ENCODE data around the gene TESK2. TPM values are rescaled to one million over a fixed set of nuclear protein-coding genes. Genes with fewer than 3 reads are reported as not detected.

Gene TESK2
- total and polyA plus RNA-seq, 12 donors, result 0.77 to 2.6 (median 1.3) TPM

- intact Hi-C loops (cut with DNase I), result no loop called here
- 81 to 88% methylated on average over 4 of the region's 4 CpGs for WGBS, 2 donors
Measured at GRCh38 chr1:45407629-45408287, 83.2 kb downstream of the TESK2 start.

GRCh38 chr1:45405636-45406035 lies 85.3 kb downstream of the TESK2 start:
- TF ChIP-seq CTCF (IDR thresholded peaks at IDR 0.05), result no peak
- Histone ChIP-seq H3K27me3 (no peaks in the 10 kb centered on the region), H3K36me3 (no peaks in the 10 kb centered on the region), H3K4me1 (no peaks in the 10 kb centered on the region), H3K4me3 (no peak overlapping the region), H3K27ac (no peak overlapping the region), H3K9me3 (no peaks in the 10 kb centered on the region)
- 91 to 100% methylated on average over 2 of the region's 2 CpGs for WGBS, 2 donors
- intact Hi-C loops (cut with DNase I), result no loop called here
- no peak for ATAC-seq
- no peak for DNase-seq

More at GRCh38 chr1:45407629-45408287, 83.2 kb downstream of the TESK2 start:
- H3K9me3 ChIP-seq, result no peaks in the 10 kb centered on the region
- H3K4me3 ChIP-seq, result no peak overlapping the region
- no peak for TF ChIP-seq CTCF (IDR thresholded peaks at IDR 0.05)
- no peaks in the 10 kb centered on the region for H3K4me1 ChIP-seq
- no peak for ATAC-seq
- H3K27ac ChIP-seq, result no peak overlapping the region
- H3K27me3 ChIP-seq, result no peaks in the 10 kb centered on the region
- no peaks in the 10 kb centered on the region for H3K36me3 ChIP-seq
- no peak for DNase-seq

GRCh38 chr1:45403718-45404117 lies 87.2 kb downstream of the TESK2 start:
- Histone ChIP-seq H3K27me3 (no peaks in the 10 kb centered on the region), H3K36me3 (no peaks in the 10 kb centered on the region), H3K4me1 (no peaks in the 10 kb centered on the region), H3K9me3 (no peaks in the 10 kb centered on the region), H3K27ac (no peak overlapping the region), H3K4me3 (no peak overlapping the region)
- intact Hi-C loops (cut with DNase I), result no loop called here
- ATAC-seq (no peak), DNase-seq (no peak)
- 84 to 90% methylated on average over 1 of the region's 1 CpG for WGBS, 2 donors
- no peak for TF ChIP-seq CTCF (IDR thresholded peaks at IDR 0.05)

DNA sequence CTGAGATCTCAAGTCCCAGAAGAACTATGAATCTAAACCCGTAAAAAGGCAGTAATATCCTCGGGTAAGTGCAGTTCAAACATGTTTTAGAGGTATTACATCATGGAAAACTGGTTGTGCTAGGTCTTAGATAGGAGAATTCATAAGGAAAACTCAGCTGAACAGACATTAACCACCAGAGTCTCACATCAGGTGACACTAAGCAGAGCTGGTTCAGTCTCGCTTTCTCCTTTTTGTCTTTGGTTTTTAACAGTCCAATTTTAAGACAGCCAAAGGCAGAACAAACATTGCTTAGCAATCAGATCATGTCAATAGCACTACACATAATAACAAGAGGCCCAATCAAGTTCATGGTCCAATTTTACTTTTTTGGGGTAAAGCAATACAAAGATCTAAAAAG lies 87.7 kb downstream of the TESK2 start:
- Histone ChIP-seq H3K36me3 (no peaks in the 10 kb centered on the region), H3K9me3 (no peaks in the 10 kb centered on the region), H3K4me3 (no peak overlapping the region), H3K4me1 (peaks cover 0 to 2% (median 0%) of the 10 kb centered on the region in 9 donors), H3K27ac (no peak overlapping the region), H3K27me3 (no peaks in the 10 kb centered on the region)
- no peak for TF ChIP-seq CTCF (IDR thresholded peaks at IDR 0.05)
- ATAC-seq, result no peak
- intact Hi-C loops (cut with DNase I), result no loop called here
- DNase-seq, result no peak
- 81 to 83% methylated on average over 3 of the region's 3 CpGs for WGBS, 2 donors

Data from heart right ventricle (tissue), 16 donors.